Measurements from ENCODE around the gene BAZ2B.

BAZ2B gene

GRCh38 chr2:159457589-159457988, 158.8 kb downstream of the BAZ2B start:
- Histone ChIP-seq H3K36me3 (ENCODE audit: insufficient read depth, low read length) (no peaks in the 10 kb centered on the region), H3K9me3 (ENCODE audit: low read length) (no peaks in the 10 kb centered on the region), H3K4me3 (ENCODE audit: low read depth, low read length, poor library complexity, severe bottlenecking) (no peak overlapping the region), H3K4me2 (ENCODE audit: low read length) (no peak overlapping the region), H2AFZ (ENCODE audit: low read length) (no peak overlapping the region), H3K9me2 (ENCODE audit: low read depth, low read length) (no peaks in the 10 kb centered on the region), H3K79me2 (ENCODE audit: insufficient read depth, low read length) (no peaks in the 10 kb centered on the region), H3F3A (ENCODE audit: insufficient read depth, low read length) (no peaks in the 10 kb centered on the region), H3K27me3 (ENCODE audit: insufficient read depth, low read length) (no peaks in the 10 kb centered on the region), H3K27ac (ENCODE audit: low read depth, low read length, poor library complexity, severe bottlenecking) (no peak overlapping the region), H3K4me1 (ENCODE audit: insufficient read depth, low read length, severe bottlenecking) (no peaks in the 10 kb centered on the region), H3K9ac (ENCODE audit: low read length) (no peak overlapping the region), H4K20me1 (ENCODE audit: insufficient read depth, low read length) (no peaks in the 10 kb centered on the region)
- TF ChIP-seq CTCF (IDR thresholded peaks at IDR 0.05; ENCODE audit: low read length): no peak
- no peak for TF ChIP-seq EZH2 (IDR thresholded peaks at IDR 0.05; ENCODE audit: borderline replicate concordance, low read length)

GRCh38 chr2:159456500-159457426, 159.6 kb downstream of the BAZ2B start:
- no peaks in the 10 kb centered on the region for H3K27me3 ChIP-seq (ENCODE audit: insufficient read depth, low read length)
- TF ChIP-seq EZH2 (IDR thresholded peaks at IDR 0.05; ENCODE audit: borderline replicate concordance, low read length) (no peak), CTCF (IDR thresholded peaks at IDR 0.05; ENCODE audit: low read length) (no peak)
- H3K9me3 ChIP-seq (ENCODE audit: low read length): no peaks in the 10 kb centered on the region
- no peak overlapping the region for H3K4me2 ChIP-seq (ENCODE audit: low read length)
- H4K20me1 ChIP-seq (ENCODE audit: insufficient read depth, low read length): no peaks in the 10 kb centered on the region
- no peak overlapping the region for H3K9ac ChIP-seq (ENCODE audit: low read length)
- H3K36me3 ChIP-seq (ENCODE audit: insufficient read depth, low read length): no peaks in the 10 kb centered on the region
- no peaks in the 10 kb centered on the region for H3F3A ChIP-seq (ENCODE audit: insufficient read depth, low read length)
- H3K79me2 ChIP-seq (ENCODE audit: insufficient read depth, low read length): no peaks in the 10 kb centered on the region
- no peak overlapping the region for H3K4me3 ChIP-seq (ENCODE audit: low read depth, low read length, poor library complexity, severe bottlenecking)
- no peak overlapping the region for H3K27ac ChIP-seq (ENCODE audit: low read depth, low read length, poor library complexity, severe bottlenecking)
- no peaks in the 10 kb centered on the region for H3K9me2 ChIP-seq (ENCODE audit: low read depth, low read length)
- H2AFZ ChIP-seq (ENCODE audit: low read length): no peak overlapping the region
- no peaks in the 10 kb centered on the region for H3K4me1 ChIP-seq (ENCODE audit: insufficient read depth, low read length, severe bottlenecking)

GRCh38 chr2:159455330-159455918, 160.9 kb downstream of the BAZ2B start:
- H3K4me3 ChIP-seq (ENCODE audit: low read depth, low read length, poor library complexity, severe bottlenecking): no peak overlapping the region
- TF ChIP-seq EZH2 (IDR thresholded peaks at IDR 0.05; ENCODE audit: borderline replicate concordance, low read length) (no peak), CTCF (IDR thresholded peaks at IDR 0.05; ENCODE audit: low read length) (no peak)
- no peaks in the 10 kb centered on the region for H3K4me1 ChIP-seq (ENCODE audit: insufficient read depth, low read length, severe bottlenecking)
- no peaks in the 10 kb centered on the region for H4K20me1 ChIP-seq (ENCODE audit: insufficient read depth, low read length)
- H3K27me3 ChIP-seq (ENCODE audit: insufficient read depth, low read length): no peaks in the 10 kb centered on the region
- no peak overlapping the region for H2AFZ ChIP-seq (ENCODE audit: low read length)
- no peaks in the 10 kb centered on the region for H3F3A ChIP-seq (ENCODE audit: insufficient read depth, low read length)
- H3K9me2 ChIP-seq (ENCODE audit: low read depth, low read length): no peaks in the 10 kb centered on the region
- H3K9ac ChIP-seq (ENCODE audit: low read length): no peak overlapping the region
- no peaks in the 10 kb centered on the region for H3K79me2 ChIP-seq (ENCODE audit: insufficient read depth, low read length)
- H3K27ac ChIP-seq (ENCODE audit: low read depth, low read length, poor library complexity, severe bottlenecking): no peak overlapping the region
- no peaks in the 10 kb centered on the region for H3K9me3 ChIP-seq (ENCODE audit: low read length)
- H3K4me2 ChIP-seq (ENCODE audit: low read length): no peak overlapping the region
- no peaks in the 10 kb centered on the region for H3K36me3 ChIP-seq (ENCODE audit: insufficient read depth, low read length)
